Activated CD4-positive, alpha-beta T cell treated with anti-CD3 and anti-CD28 coated beads, Interleukin-2, amount 50 U/mL, for 1 hour (primary cell): ENCODE measurements around the gene LRRC8E.
A peak's percentile ranks its signal among the peaks of the same experiment; 100 is the strongest.

Experiments
- DNase-seq: peaks from one replicate; pipeline ENCODE4 v3.0.0-alpha.2; 2020

LRRC8E gene

GRCh38 chr19:7888145-7888825, at the start of gene LRRC8E:
Gene LRRC8E (plus strand): TSS chr19:7888510. CDS start chr19:7895604, 7,094 bp downstream.
- peak; percentile 29 for DNase-seq

- DNase-seq, result no peak
Observed at GRCh38 chr19:7839476-7839875, 48.8 kb upstream of the LRRC8E start.

- DNase-seq, result no peak
Observed at GRCh38 chr19:7840629-7841028, 47.7 kb upstream of the LRRC8E start.

DNA sequence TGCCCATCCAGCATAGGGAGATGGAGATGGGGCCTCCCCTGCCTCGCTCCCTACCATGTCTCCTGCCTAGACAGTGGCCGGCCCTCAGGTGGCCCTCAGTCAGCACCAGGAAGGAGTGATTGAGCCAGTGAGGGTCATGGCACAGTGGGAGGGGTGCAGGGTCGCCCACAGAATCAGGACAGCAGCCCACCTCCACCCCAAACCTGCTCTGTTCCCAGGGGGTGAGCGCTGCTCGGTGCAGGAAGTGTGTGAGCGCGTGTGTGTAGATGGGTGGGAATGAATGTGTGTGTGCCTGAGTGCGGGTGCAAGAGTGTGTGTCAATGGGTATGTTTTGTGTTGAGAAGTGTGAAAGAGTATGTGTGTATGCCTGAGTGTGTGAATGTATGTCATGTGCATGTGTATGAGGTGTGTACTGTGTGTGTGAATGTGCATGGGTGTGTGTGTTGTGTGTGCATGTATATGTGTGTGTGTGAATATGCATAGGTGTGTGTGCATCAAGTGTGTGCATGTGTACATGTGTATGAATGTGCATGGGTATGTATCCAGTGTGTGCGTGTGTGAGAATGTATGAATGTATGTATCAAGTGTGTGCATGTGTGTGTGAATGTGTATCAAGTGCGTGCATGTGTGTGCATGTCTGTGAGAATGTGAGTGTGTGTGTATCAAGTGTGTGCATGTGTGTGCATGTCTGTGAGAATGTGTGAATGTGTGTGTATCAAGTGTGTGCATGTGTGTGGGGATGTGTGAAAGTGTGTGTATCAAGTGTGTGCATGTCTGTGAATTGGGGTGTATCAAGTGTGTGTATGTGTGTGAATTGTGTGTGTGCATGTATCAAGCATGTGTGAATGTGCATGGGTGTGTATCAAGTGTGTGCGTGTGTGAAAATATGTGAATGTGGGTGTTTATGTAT, 46.3 kb upstream of the LRRC8E start:
- DNase-seq, result no peak

DNA sequence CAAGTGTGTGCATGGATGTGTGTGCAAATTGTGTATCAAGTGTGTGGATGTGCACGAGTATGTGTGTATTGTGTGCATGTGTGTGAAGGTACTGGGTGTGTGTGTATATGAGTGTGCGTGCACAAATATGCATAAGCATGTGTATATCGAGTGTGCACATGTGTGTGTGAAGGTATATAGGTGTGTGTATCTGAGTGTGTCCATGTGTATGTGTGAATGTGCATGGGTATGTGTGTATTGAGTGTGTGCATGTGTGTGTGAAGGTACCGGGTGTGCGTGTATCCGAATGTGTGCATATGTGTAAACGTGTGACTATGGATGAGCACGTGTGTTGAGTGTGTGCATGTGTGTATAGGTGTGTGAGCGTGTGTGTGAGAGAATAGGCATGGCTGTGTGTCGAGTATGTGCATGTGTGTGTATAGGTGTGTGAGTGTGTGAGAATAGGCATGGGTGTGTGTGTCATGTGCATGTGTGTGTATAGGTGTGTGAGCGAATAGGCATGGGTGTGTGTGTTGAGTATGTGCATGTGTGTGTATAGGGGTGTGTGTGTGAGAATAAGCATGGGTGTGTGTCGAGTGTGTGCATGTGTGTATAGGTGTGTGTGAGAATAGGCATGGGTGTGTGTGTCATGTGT, 45.5 kb upstream of the LRRC8E start:
- no peak for DNase-seq

- no peak for DNase-seq
Observed at GRCh38 chr19:7843521-7843920, 44.8 kb upstream of the LRRC8E start.

DNA sequence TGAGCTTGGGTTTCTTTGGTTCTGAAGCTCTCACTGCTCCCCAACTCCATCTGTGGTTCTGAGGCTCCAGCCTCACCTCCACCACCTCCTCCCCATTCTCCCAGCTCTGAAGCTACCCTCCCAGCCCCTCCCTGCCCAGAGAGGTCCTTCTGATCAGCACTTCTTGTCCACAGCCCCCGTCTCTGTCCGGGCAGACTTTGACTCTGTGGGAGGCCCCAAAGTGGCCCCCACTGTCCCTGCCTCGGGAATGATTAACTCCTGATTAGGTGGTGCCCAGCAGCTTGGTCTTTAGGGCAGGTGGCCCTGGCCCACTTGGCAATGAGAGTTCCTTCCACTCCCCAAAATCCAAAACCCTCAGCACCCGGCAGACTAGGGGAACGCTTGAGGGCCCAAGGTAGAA, 43.9 kb upstream of the LRRC8E start:
- DNase-seq, result no peak

GRCh38 chr19:7844951-7845350, 43.4 kb upstream of the LRRC8E start:
- DNase-seq, result no peak

- DNase-seq, result no peak
Observed at GRCh38 chr19:7845390-7846154, 42.7 kb upstream of the LRRC8E start.

DNA sequence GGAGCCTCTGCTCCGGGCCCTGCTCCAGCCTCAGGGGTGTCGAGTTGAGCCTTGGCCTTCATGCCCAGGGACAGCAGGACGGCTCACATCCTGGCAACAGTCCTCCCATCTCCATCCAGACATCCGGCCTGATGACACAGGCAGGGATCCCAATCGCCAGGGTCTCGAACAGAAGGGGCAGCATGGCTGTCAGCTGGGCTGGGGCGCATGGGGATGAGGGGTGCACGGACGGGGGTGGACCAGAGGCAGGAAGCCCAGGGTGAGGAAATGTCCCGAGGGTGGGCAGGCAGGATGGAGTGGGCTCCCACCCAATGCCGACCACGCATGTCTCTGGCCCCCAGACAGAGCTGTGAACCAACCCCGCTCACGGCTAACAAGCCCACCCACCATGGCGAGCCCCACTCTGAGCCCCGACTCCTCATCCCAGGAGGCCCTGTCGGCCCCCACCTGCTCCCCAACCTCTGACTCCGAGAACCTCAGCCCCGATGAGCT, 42.1 kb upstream of the LRRC8E start:
- DNase-seq, result no peak

- no peak for DNase-seq
Observed at GRCh38 chr19:7847664-7848063, 40.6 kb upstream of the LRRC8E start.

- no peak for DNase-seq
Observed at GRCh38 chr19:7848779-7849457, 39.4 kb upstream of the LRRC8E start.

DNA sequence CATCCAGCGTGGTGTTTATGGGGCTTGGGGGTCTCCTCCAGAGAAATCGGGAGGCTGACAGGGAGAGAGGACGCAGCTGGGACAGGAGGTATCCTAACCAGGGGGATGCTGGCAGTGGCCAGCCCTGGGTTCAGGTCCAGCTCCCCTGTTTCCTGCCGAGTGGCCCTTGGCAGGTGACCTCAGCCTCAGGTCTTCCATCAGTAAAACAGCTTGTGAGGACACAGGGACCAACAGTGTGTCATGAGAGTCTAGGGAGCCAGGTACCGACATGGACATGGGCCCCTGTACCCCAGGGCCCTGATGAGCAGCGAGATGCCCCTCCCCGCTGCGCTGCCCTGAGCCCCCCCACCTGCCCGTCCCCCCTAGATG, 38.7 kb upstream of the LRRC8E start:
- no peak for DNase-seq

DNA sequence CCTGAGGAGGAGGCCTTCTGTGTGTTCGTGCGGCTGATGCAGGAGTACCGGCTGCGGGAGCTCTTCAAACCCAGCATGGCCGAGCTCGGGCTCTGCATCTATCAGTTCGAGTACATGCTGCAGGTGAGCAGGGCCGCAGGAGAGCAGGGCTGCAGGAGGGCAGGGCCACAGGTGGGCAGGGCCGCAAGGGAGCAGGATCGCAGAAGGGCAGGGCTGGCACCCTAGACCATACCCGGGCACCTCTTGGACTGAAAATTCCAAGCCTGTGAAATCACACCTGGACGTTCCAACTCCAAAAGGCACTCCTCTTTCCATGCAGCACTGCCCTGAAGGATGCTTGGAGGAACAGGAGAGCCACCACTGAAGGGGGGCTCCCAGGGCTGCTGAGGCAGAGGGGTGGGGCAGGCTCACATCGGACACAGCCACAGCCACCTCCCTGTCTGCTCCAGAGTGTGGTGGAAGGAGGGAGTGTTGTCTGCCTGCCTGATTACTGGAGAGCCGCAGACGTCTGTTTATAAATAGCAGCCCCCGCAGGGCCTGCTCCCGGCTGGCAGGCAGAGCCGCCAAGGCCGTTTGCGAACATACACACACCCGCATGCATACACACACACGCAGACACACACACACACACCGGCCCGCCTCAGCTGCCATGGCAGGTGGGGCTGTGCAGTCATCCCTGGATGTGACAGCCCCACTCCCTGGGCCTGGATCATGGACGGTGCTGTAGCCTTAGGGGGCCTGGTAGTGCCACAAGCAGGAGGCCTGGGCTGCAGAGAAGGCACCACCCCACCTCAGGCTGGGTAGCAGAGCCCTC, 38.1 kb upstream of the LRRC8E start:
- DNase-seq, result no peak

DNA sequence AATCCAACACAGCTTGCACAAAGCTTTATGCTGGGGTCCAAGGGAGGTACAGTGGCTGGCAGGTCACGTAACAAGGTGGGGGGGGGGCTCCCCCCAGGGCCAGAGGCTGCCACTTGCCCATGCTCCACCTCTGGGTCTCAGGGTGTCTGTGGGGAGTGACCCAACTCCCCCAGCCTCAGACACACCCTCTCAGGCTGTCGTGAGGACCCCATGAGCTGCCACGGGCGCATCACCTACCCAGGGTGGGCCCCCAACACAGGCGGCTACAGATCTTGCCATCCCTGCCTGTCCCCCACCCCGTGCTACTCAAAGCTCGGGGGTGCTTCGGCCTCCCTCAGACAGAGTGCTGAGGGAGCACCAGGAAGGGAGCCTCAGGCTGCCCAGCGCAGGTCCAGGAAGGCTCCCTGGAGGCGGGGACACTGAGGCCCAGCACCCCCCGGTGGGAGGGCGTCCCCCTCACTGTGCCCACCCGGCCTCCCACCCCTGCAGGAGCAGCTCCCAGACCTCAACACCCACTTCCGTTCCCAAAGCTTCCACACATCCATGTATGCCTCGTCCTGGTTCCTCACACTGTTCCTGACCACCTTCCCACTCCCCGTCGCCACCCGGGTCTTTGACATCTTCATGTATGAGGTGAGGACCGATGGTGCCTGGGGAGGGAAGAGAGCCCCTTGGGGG, 37.2 kb upstream of the LRRC8E start:
- DNase-seq, result no peak

DNA sequence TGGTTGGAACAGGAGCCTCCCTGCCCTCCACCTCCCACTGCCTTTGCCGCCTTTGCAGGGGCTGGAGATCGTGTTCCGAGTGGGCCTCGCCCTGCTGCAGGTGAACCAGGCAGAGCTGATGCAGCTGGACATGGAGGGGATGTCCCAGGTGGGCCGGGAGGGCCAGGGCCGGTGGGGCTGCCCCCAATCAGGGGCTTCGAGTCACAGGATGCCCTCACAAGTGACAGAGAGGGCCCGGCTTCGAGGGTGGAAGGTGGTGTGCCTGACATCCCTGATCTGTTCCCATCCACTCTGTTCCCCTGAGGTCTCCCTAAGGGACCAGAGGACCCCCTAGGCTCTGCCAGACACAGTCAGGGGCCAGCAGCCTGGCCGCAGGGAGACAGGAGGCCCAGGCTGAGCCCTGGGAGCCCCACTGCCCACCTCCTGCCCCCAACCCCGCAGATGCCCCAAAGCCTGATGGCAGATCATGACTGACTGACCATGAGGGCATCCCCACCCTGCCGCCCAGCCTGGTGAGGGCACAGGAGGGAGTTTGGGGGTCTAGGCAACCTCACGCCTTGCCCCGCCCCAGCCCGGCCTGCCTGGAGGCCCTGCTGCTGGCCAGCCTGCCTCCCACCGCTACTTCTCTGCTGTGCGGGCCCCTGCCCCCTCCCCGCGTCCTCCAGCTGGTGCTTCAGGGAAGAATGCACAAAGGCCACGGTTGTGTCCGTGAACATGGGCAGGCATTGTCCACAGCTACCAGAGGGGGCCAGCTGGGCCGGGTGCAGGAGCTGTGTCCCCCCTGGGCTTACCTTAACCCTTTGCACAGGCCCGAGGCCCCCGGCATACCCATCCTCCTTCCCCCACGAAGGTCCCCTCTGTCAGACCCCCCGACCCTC, 36.4 kb upstream of the LRRC8E start:
- no peak for DNase-seq

DNA sequence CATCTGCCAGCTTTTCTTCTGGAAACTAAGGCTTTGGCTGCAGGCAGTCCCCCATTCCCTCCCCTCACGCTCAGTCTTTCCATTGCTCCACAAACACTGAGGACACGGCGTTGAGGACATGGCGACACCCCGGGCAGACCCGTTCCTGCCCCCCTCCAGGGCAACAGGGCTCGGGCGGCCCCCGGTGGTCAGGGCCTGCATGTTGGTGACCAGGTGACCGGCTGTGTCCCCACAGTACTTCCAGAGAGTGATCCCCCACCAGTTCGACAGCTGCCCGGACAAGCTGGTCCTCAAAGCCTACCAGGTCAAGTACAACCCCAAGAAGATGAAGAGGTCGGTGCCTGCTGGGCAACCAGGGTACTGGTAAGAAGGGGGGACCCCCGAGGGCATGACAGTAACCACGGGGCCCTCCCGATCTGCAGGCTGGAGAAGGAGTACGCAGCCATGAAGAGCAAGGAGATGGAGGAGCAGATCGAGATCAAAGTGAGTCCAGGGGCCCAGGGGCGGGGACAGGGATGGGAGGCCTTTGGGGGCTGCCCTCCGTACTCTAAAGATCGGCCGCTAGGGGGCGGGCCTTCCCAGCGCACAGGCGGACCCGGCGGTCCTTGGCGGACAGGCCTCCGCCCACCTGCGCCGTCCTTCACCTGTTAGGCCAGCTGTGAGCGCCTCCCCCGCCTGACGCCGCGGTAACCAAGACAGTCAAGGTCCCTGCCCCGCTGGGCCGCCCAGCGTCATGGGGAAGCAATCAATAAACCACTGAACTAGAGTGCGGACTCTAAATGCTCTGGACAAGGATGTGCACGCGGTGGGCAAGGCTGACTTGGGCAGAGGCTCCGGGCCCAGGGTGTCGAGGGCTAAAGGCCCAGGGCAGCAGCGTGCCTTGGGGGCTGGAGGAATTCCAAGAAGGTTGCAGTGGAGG, 35.2 kb upstream of the LRRC8E start:
- peak; percentile 62 for DNase-seq

- DNase-seq, result no peak
Observed at GRCh38 chr19:7853770-7854128, 34.6 kb upstream of the LRRC8E start.
